Panc1 (cell line): ENCODE data around the gene CDK14.

Source experiments
- CTCF ChIP-seq: fragments of 450-650 bp; IDR thresholded peaks from 2 replicates; pipeline ENCODE4 v1.5.1; 2017; ENCODE audit warnings: mild to moderate bottlenecking
- POLR2AphosphoS5 ChIP-seq: IDR thresholded peaks from 2 replicates; pipeline ENCODE4 v1.6.1; 2012; ENCODE audit warnings: mild to moderate bottlenecking, low read depth, low read length, moderate library complexity

GRCh38 chr7:91020636-91021385, 424.7 kb downstream of the CDK14 start:
- no peak for TF ChIP-seq CTCF
- TF ChIP-seq POLR2AphosphoS5: no peak
